PC-3 (cell line): ENCODE measurements around the gene BSCL2. TPM values are rescaled to one million over a fixed set of nuclear protein-coding genes. Genes with fewer than 3 reads are reported as not detected.

Experiments
- ATAC-seq: fragments of 200-7000 bp; cut with Tn5 transposase; 2 replicates; pipeline ENCODE4 v1.9.1; 2020; ENCODE audit warnings: mild to moderate bottlenecking, moderate library complexity
- BruUV-seq: library from RNA; stranded (reverse); fragments of 400-500 nt; replicated peaks from 2 replicates; lab custom pipeline; 2021; lab: Mats Ljungman, UMichigan
- CTCF ChIA-PET: fragments of 300-600 bp; sonication (Branson Sonifier 250); formaldehyde crosslinking; loops from one replicate; lab custom pipeline; 2022; ENCODE audit warnings: antibody characterized with exemption; lab: Charles Lee
- POLR2A ChIA-PET: fragments of 300-600 bp; sonication (Branson Sonifier 250); formaldehyde crosslinking; loops from one replicate; lab custom pipeline; 2022; ENCODE audit warnings: antibody characterized with exemption; ENCODE audit not compliant: unreplicated experiment; lab: Charles Lee
- DNase-seq: peaks from one replicate; pipeline ENCODE4 v3.0.0-alpha.2; 2015
- H2AFZ ChIP-seq: fragments of 300-600 bp; sonication (generic); 2 replicates; pipeline ENCODE4 v1.6.0; 2016; ENCODE audit warnings: antibody characterized with exemption, low read length
- H3F3A ChIP-seq: fragments of 300-600 bp; sonication (generic); one replicate; pipeline ENCODE4 v1.6.0; 2017; ENCODE audit warnings: antibody characterized with exemption, low read length, control low read depth, mild to moderate bottlenecking; ENCODE audit not compliant: unreplicated experiment
- H3K27ac ChIP-seq: fragments of 300-600 bp; sonication (generic); 2 replicates; pipeline ENCODE4 v1.5.1; 2016; ENCODE audit warnings: mild to moderate bottlenecking, low read length
- H3K27me3 ChIP-seq: fragments of 300-600 bp; sonication (generic); 2 replicates; pipeline ENCODE4 v1.6.1; 2016; ENCODE audit warnings: low read length, mixed read lengths
- H3K36me3 ChIP-seq: fragments of 300-600 bp; sonication (generic); 2 replicates; pipeline ENCODE4 v1.6.1; 2016; ENCODE audit warnings: low read depth, mixed run types, low read length, mixed read lengths
- H3K4me1 ChIP-seq: fragments of 300-600 bp; sonication (generic); 2 replicates; pipeline ENCODE4 v1.5.1; 2016; ENCODE audit warnings: low read length; ENCODE audit not compliant: insufficient read depth
- H3K4me2 ChIP-seq: fragments of 300-600 bp; sonication (generic); 2 replicates; pipeline ENCODE4 v1.6.0; 2016; ENCODE audit warnings: low read length
- H3K4me3 ChIP-seq: fragments of 300-600 bp; sonication (generic); 2 replicates; pipeline ENCODE4 v1.5.1; 2016; ENCODE audit warnings: mild to moderate bottlenecking, low read length, mixed read lengths
- H3K79me2 ChIP-seq: fragments of 300-600 bp; sonication (generic); 2 replicates; pipeline ENCODE4 v1.6.1; 2017; ENCODE audit warnings: low read length, mixed read lengths
- H3K9ac ChIP-seq: fragments of 300-600 bp; sonication (generic); 2 replicates; pipeline ENCODE4 v1.6.0; 2016; ENCODE audit warnings: mild to moderate bottlenecking, low read length
- H3K9me2 ChIP-seq: fragments of 300-600 bp; sonication (generic); replicated peaks from 2 replicates; pipeline ENCODE4 v1.6.1; 2016; ENCODE audit warnings: mixed run types, low read length, mixed read lengths
- H3K9me3 ChIP-seq: fragments of 300-600 bp; sonication (generic); 2 replicates; pipeline ENCODE4 v1.6.1; 2016; ENCODE audit warnings: low read length, mixed read lengths
- H4K20me1 ChIP-seq: fragments of 300-600 bp; sonication (generic); 2 replicates; pipeline ENCODE4 v1.6.1; 2016; ENCODE audit warnings: low read length, mixed read lengths
- CTCF ChIP-seq: fragments of 300-600 bp; sonication (generic); conservative IDR thresholded peaks from 2 replicates; pipeline ENCODE4 v1.5.1; 2017; ENCODE audit warnings: antibody characterized with exemption, low read depth, mild to moderate bottlenecking, low read length
- EZH2 ChIP-seq: fragments of 300-600 bp; sonication (generic); IDR thresholded peaks from one replicate; pipeline ENCODE4 v1.6.1; 2017; ENCODE audit warnings: antibody characterized with exemption, mild to moderate bottlenecking, low read length; ENCODE audit not compliant: unreplicated experiment
- EZH2phosphoT487 ChIP-seq: fragments of 300-600 bp; sonication (generic); IDR thresholded peaks from 2 replicates; pipeline ENCODE4 v1.6.1; 2018; ENCODE audit warnings: mild to moderate bottlenecking, antibody characterized with exemption, low read length, borderline replicate concordance
- intact Hi-C: fragments of 100-400 bp; cut with micrococcal nuclease; formaldehyde crosslinking; loops from 2 replicates; pipeline ENCODE4 v1.9.0; 2023
- total RNA-seq: library from RNA; depleted of rRNA; stranded (reverse); fragments of >200 nt; gene quantifications from 2 replicates; pipeline ENCODE4 v1.2.3, GENCODE V29; 2014

The BSCL2 gene
- total RNA-seq, 1 experiment from 2014 or later, result 65.7 TPM

- POLR2A ChIA-PET, result no interaction called here
- intact Hi-C loops, result no loop called here
- H3K4me1 ChIP-seq, result no peaks in the 10 kb centered on the region
- no peak for TF ChIP-seq EZH2
- no peak for TF ChIP-seq CTCF
- TF ChIP-seq EZH2phosphoT487, result no peak
- no peak for DNase-seq
- CTCF ChIA-PET, result interaction anchor here (0.5 to 0.6 kb wide), 2 partner anchors 11 to 22 kb away, joined by 4 read pairs; no protein-coding TSS in a partner anchor
- no peak for ATAC-seq
- H3K27me3 ChIP-seq, result no peaks in the 10 kb centered on the region
- peaks cover 86% of the 10 kb centered on the region for H3K36me3 ChIP-seq
- no peak overlapping the region for H2AFZ ChIP-seq
- no peak overlapping the region for H3K4me2 ChIP-seq
- peaks cover 45% of the 10 kb centered on the region for H3K79me2 ChIP-seq
- H3K9me2 ChIP-seq, result no peaks in the 10 kb centered on the region
- H3K27ac ChIP-seq, result no peak overlapping the region
- H3K9ac ChIP-seq, result no peak overlapping the region
- no peaks in the 10 kb centered on the region for H3F3A ChIP-seq
- BruUV-seq, result no TSS peak
- no peaks in the 10 kb centered on the region for H3K9me3 ChIP-seq
- H3K4me3 ChIP-seq, result no peak overlapping the region
- H4K20me1 ChIP-seq, result 0 out of 2 replicates have a peak, but pooled peaks cover 3% of the 10 kb centered on the region
Observed at GRCh38 chr11:62716816-62717215, 9.6 kb upstream of the BSCL2 start.

DNA sequence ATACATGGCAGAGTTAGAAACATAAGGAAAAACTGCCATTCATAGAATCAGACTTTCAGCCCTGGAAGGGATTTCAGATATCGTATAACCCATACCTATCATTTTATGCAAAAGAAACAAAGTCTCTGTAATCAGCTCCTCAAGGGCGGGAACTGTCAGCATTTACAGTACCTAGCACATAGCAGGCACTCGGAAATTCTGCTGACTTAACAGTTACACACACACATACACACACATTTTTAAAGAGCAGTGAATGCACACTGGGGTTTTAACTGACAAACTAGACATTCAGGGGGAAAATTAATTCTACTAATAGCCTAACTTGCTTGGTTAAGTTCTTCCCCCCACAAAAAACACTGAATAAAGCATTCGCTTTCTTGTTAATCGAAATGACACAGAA is 9.0 kb upstream of the BSCL2 start:
- H3K4me3 ChIP-seq, result no peak overlapping the region
- H3K4me1 ChIP-seq, result no peaks in the 10 kb centered on the region
- peaks cover 85% of the 10 kb centered on the region for H3K36me3 ChIP-seq
- H3K9me3 ChIP-seq, result no peaks in the 10 kb centered on the region
- DNase-seq (no peak), ATAC-seq (no peak)
- no peak overlapping the region for H3K9ac ChIP-seq
- H3K4me2 ChIP-seq, result no peak overlapping the region
- H3K79me2 ChIP-seq, result peaks cover 39% of the 10 kb centered on the region
- POLR2A ChIA-PET, result no interaction called here
- H2AFZ ChIP-seq, result no peak overlapping the region
- H3K27me3 ChIP-seq, result no peaks in the 10 kb centered on the region
- no peak overlapping the region for H3K27ac ChIP-seq
- no peaks in the 10 kb centered on the region for H3K9me2 ChIP-seq
- no TSS peak for BruUV-seq
- no peaks in the 10 kb centered on the region for H3F3A ChIP-seq
- TF ChIP-seq EZH2phosphoT487, result no peak
- no peak for TF ChIP-seq CTCF
- TF ChIP-seq EZH2, result no peak
- CTCF ChIA-PET, result interaction anchor here (0.6 kb wide), 1 partner anchor 11 kb away, joined by 4 read pairs; no protein-coding TSS in a partner anchor
- intact Hi-C loops, result no loop called here
- no peaks in the 10 kb centered on the region for H4K20me1 ChIP-seq
